Measurements from ENCODE around the gene TNNC2. TPM values are rescaled to one million over a fixed set of nuclear protein-coding genes. Genes with fewer than 3 reads are reported as not detected.
A peak's percentile ranks its signal among the peaks of the same experiment; 100 is the strongest.

TNNC2 gene
- polyA plus RNA-seq, 1 experiment = 0.60 TPM

DNA sequence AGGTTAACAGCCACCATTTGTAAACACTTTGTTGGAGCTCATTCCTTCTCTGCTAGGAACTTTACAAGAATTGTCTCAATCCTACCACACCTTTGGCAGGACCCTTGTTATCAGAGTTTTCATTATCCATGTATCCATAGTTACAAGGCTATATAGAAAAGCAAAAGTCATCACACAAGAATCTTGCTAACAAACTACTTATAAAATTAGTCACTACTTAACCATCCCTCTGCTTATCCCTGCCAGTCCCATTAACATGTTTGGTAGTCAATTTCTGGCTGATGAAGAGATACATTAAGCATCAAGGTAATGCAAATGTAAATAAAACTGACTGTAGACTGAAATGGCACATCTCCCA lies 40.7 kb upstream of the TNNC2 start:
- no peak overlapping the region for H3K4me3 ChIP-seq (ENCODE audit: low read depth, low read length)
- POLR2A ChIA-PET = interaction anchor here (0.6 kb wide), 1 partner anchor 94 kb away, joined by 3 read pairs; no protein-coding TSS in a partner anchor
- CTCF ChIA-PET = interaction anchor here (0.6 to 0.9 kb wide), 3 partner anchors 11 to 322 kb away, joined by 3 read pairs; partner anchors contain the start of genes ACOT8 and ZSWIM3

DNA sequence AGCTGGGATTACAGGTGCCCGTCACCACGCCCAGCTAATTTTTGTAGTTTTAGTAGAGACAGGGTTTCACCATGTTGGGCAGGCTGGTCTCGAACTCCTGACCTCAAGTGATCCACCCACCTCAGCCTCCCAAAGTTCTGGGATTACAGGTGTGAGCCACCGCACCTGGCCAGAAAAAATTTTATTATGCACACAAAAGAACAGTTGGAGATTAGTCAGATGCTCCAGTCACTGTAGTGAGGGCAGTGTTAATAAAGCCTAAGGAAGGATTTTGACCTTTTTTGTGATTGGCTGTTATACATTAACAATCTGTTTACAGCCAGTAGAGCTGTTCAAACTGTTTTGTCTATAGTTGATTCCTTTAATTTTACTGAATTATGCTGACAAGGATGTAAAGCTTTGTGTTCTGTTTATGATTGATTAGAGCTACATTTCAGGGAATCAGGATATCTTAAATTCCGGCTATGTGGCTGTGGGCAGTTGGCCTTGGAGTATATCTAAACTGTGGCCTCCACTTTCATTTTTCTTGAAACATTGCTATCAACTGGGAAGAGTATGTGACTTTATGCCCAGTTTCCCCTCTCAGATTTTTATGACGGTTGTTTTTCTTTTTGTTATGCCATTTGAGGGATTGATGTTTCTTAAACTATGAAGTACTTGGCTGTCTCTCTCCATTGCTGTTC lies 40.2 kb upstream of the TNNC2 start:
- ChIA-PET POLR2A (interaction anchor here (0.6 kb wide), 1 partner anchor 95 kb away, joined by 3 read pairs; no protein-coding TSS in a partner anchor), CTCF (interaction anchor here (0.6 to 0.9 kb wide), 2 partner anchors 10 to 146 kb away, joined by 3 read pairs; partner anchors contain the start of genes ACOT8 and ZSWIM3)
- H3K36me3 ChIP-seq (ENCODE audit: control insufficient read depth, insufficient read depth, low read length) = no peaks in the 10 kb centered on the region
- H3K27me3 ChIP-seq (ENCODE audit: control insufficient read depth, insufficient read depth, low read length) = no peaks in the 10 kb centered on the region
- TF ChIP-seq, protein P1, sequence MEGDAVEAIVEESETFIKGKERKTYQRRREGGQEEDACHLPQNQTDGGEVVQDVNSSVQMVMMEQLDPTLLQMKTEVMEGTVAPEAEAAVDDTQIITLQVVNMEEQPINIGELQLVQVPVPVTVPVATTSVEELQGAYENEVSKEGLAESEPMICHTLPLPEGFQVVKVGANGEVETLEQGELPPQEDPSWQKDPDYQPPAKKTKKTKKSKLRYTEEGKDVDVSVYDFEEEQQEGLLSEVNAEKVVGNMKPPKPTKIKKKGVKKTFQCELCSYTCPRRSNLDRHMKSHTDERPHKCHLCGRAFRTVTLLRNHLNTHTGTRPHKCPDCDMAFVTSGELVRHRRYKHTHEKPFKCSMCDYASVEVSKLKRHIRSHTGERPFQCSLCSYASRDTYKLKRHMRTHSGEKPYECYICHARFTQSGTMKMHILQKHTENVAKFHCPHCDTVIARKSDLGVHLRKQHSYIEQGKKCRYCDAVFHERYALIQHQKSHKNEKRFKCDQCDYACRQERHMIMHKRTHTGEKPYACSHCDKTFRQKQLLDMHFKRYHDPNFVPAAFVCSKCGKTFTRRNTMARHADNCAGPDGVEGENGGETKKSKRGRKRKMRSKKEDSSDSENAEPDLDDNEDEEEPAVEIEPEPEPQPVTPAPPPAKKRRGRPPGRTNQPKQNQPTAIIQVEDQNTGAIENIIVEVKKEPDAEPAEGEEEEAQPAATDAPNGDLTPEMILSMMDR (IDR thresholded peaks at IDR 0.05; ENCODE audit: insufficient read depth, low read depth, low read length) = no peak
- DNase-seq (ENCODE audit: low read depth) = no peak
- H3K4me3 ChIP-seq (ENCODE audit: low read depth, low read length) = no peak overlapping the region

More for the DNA sequence above, 40.7 kb upstream of the TNNC2 start:
- no peaks in the 10 kb centered on the region for H3K36me3 ChIP-seq (ENCODE audit: control insufficient read depth, insufficient read depth, low read length)
- no peaks in the 10 kb centered on the region for H3K27me3 ChIP-seq (ENCODE audit: control insufficient read depth, insufficient read depth, low read length)
- TF ChIP-seq, protein P1 (IDR thresholded peaks at IDR 0.05; ENCODE audit: insufficient read depth, low read depth, low read length) = no peak
- peak; percentile 53 for DNase-seq (ENCODE audit: low read depth)

DNA sequence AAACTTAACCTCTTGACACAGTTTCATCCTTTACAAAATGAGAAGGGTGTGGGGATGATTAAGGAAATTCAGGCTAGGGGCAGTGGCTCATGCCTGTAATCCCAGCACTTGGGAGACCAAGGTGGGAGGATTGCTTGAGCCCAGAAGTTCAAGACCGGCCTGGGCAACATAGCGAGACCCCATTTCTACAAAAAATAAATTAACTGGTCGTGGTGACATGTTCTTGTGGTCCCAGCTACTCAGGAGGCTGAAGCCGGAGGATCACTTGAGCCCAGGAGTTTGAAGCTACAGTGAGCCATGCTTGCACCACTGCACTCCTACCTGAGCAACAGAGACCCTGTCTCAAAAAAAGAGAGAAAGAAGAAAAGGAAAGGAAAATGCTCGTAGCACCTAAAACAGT lies 39.3 kb upstream of the TNNC2 start:
- Histone ChIP-seq H3K36me3 (ENCODE audit: control insufficient read depth, insufficient read depth, low read length) (no peaks in the 10 kb centered on the region), H3K27me3 (ENCODE audit: control insufficient read depth, insufficient read depth, low read length) (no peaks in the 10 kb centered on the region), H3K4me3 (ENCODE audit: low read depth, low read length) (no peak overlapping the region)
- ChIA-PET POLR2A (no interaction called here), CTCF (interaction anchor here (0.6 kb wide), 1 partner anchor 29 kb away, joined by 3 read pairs; no protein-coding TSS in a partner anchor)
- no peak for DNase-seq (ENCODE audit: low read depth)
- TF ChIP-seq, protein P1 (IDR thresholded peaks at IDR 0.05; ENCODE audit: insufficient read depth, low read depth, low read length) = no peak

DNA sequence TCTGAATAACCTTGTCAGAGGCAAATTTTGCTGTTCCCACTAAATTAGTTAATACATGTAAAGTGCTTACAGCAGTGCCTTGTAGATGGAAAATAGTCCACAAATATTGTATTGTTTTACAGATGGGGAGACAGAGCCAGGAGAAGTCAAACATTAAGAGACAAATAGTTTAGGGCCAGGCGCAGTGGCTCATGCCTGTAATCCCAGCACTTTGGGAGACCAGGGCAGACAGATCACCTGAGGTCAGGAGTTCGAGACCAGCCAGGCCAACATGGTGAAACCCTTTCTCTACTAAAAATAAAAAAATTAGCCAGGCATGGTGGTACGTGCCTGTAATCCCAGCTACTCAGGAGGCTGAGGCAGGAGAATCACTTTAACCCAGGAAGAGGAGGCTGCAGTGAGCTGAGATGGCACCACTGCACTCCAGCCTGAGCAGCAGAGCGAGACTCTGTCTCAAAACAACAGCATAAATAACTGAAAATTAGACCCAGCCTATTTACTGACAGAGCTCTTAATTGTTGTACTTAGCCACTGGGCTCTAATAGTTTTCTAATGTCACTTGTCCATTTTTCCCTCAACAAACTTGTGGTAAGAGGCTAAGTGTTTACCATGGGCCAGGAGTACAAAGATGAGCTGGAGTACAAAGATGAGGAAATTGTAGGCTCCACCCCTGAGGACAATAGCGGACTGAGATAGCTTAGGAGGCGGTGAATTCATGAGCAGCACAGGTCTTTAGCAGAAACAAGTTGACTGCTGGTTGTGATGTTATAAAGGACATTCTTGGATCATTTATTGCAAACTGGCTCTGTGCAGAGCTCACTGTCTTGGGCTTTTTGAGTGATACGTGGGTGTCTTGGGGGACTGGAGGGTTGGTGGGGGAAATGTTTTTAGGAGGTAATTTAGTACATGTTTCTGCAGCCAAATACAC lies 36.7 kb upstream of the TNNC2 start:
- DNase-seq (ENCODE audit: low read depth) = no peak
- no peaks in the 10 kb centered on the region for H3K27me3 ChIP-seq (ENCODE audit: control insufficient read depth, insufficient read depth, low read length)
- POLR2A ChIA-PET = no interaction called here
- no peaks in the 10 kb centered on the region for H3K36me3 ChIP-seq (ENCODE audit: control insufficient read depth, insufficient read depth, low read length)
- CTCF ChIA-PET = interaction anchor here (0.6 to 1.4 kb wide), 3 partner anchors 8 to 89 kb away, joined by 3 to 4 read pairs (median 3); no protein-coding TSS in a partner anchor
- TF ChIP-seq, protein P1 (IDR thresholded peaks at IDR 0.05; ENCODE audit: insufficient read depth, low read depth, low read length) = no peak
- H3K4me3 ChIP-seq (ENCODE audit: low read depth, low read length) = no peak overlapping the region

All from BJ (cell line).